Activated T-helper 9 cell treated with anti-CD3 and anti-CD28 coated beads, Interleukin-2, amount 50 U/mL, for 16 hours (primary cell): ENCODE results near the gene BMX.

ENCODE experiments used
- DNase-seq: peaks from one replicate; pipeline ENCODE4 v3.0.0-alpha.2; 2020; ENCODE audit warnings: low read depth

The BMX gene

DNA sequence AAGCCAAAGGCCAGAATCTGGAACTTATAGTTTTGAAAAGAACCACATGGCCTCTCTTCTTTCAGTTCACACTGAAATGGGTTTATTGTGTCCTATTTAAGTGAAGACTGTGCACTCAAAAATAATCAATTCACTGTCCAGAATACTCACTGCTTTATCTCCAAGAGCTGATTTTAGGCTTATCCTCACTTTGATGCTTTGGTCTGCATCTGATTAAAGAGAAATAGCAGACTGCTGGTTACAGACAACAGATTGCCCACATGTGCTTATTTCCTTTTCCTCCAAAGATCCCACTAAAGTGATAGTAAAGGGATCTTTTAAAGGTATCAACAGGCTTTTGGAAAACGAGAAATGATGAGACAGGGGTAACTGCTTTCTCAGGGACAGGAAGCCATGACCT is 69.5 kb downstream of the BMX start:
- DNase-seq, result no peak

GRCh38 chrX:15574017-15574416 is 73.4 kb downstream of the BMX start:
- DNase-seq, result no peak

DNA sequence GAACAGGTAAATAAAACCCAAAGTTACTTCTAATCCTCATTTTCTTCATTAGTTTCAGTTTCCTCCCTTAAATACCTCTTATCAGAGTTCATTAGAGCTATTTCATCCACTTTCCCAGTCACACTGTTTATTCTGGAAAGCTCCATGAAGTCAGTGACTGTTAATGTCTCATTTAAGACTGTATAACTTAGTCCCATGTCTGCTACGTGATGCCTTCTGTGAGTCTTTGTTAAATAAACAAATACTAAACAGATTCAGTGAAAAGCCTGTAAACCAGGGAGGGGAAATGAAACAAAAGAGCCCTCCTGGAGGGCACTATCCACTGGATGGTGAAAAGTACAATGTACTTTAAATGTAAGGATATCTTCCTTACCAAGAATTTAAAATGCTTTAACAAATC is 75.4 kb downstream of the BMX start:
- DNase-seq, result no peak

- DNase-seq, result no peak
These were observed 79.5 kb downstream of the BMX start for GRCh38 chrX:15579778-15580747.

- DNase-seq, result no peak
These were observed 93.8 kb downstream of the BMX start for GRCh38 chrX:15594371-15594770.

- no peak for DNase-seq
These were observed 97.4 kb downstream of the BMX start for GRCh38 chrX:15598026-15598425.

GRCh38 chrX:15599461-15599860 is 98.9 kb downstream of the BMX start:
- DNase-seq, result no peak

GRCh38 chrX:15600049-15600448 is 99.4 kb downstream of the BMX start:
- no peak for DNase-seq

DNA sequence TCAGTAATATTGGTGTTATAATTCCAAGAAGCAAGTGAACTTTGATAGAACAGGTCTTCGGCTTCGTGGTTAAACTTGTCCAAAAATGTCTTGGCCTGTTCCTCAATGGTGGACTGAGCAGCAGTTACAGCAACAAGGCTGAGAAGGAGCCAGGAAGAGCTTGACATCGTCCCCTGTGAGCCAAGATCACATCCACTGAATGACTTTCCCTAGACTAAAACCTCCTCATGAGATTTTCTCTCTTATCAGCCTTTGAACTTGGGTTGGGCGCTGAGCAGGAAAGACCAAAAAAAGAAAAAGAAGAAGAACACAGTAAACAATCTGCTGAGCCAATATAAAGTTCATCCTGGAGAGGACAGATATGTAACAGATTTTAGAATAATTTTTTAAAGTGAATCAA is 100.1 kb downstream of the BMX start, which contains the start of gene ACE2:
TSS of gene ACE2 (minus strand) at position 216 of the 400 bp plus-strand sequence. CDS start at position 167, 49 bp downstream.
- DNase-seq, result no peak

DNA sequence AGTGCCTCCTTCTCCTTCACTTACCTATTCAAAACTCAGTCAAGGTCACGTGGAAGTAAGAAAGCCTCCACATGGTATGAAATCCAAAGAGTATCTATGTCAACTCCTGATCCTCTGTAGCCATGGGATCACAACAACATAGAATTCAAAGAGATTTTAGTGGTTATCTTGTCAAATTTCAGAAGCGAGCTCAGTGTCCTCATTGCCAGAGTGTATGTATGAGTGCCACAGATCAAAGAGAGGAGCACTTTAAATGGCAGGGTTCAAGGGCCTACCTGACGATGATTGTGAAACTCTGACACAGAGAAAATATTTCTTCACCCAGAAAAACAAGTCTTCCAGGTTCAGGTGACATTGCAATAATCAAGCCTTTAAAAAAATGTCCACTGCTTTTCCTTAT is 101.3 kb downstream of the BMX start:
- no peak for DNase-seq

- no peak for DNase-seq
These were observed 102.2 kb downstream of the BMX start for GRCh38 chrX:15602761-15603160.

DNA sequence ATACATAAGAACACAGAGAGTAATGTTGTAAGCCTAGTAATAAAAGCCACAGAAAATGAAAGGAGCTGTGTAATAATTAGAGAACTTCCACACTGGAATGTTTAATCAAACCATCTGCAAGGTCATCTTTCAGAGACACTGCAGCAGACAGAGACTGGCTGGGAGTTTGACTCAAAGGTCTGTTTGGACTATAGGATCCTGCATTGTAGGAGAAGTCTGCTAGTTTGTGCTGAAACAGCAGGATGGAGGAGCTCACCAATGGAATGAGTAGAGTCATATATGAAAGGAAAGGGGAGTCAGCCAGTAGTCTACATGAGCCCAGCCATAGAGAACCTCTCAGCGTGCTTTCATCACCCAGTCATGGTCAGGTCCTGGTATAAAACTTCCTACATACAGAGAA is 104.6 kb downstream of the BMX start:
- DNase-seq, result no peak
